Urothelium cell line (cell line): ENCODE data around the gene TRPM2.
"Not testable (repeated sequence)": the region's sequence is repeated elsewhere in the genome, so short reads cannot be mapped to it uniquely, and the experiment has no call there.

Source experiments
- DNase-seq: peaks from one replicate; pipeline ENCODE4 v3.0.0; 2011; ENCODE audit warnings: low spot score, mixed read lengths
- FAIRE-seq: peaks from 2 replicates; lab custom pipeline; 2011; peaks lifted over from hg19 to GRCh38; lab: Jason Lieb, UNC

The TRPM2 gene

DNA sequence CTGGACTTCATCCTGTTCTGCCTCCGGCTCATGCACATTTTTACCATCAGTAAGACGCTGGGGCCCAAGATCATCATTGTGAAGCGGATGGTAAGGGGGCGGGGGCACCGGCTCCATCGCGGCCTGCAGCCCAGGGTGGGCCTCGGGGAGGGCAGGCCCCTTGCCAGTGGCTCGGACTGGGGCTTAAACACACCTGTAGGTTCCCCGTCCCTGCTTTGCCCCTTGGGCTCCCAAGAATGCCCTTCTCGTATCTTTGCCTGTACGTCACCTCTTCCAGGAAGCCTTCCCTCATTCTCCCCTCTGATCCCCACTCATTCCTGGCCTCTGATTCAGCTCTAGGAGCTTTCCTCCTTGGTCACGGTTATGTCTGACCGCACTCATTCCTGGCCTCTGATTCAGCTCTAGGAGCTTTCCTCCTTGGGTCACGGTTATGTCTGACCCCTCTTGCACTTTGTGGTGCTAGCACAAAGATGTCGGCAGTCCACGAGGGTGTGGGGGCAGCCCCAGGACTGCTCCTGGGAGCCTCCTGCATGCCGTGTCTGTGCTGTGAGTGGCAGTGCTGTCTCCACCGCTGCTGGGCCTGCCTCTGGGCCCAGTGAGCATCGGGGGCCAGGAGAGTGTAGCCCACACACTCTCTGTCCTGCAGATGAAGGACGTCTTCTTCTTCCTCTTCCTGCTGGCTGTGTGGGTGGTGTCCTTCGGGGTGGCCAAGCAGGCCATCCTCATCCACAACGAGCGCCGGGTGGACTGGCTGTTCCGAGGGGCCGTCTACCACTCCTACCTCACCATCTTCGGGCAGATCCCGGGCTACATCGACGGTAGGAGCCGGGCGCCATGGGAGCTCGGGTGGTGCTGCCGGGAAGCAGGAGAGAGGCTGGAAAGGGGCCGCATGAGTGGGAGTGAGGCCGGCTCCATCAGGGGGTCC, 52.8 kb downstream of the TRPM2 start:
- peak; percentile 74 for FAIRE-seq
- DNase-seq, result peak; percentile 70

DNA sequence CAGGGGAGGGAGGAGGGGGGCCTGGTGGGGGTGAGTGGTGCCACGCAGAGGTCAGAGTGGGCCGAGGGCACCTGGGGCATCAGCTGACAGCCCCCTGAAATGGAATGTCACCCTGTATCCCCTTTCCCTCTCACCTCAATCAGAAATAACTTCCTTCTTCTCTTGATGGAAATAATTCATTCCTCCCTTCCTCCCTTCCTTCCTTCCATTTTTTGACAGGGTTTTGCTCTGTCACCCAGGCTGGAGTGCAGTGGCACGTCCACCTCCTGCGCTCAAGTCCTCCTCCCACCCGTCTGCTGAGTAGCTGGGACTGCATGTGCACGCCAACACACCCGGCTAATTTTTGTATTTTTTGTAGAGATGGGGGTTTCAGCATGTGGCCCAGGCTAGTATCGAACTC, 53.5 kb downstream of the TRPM2 start:
- FAIRE-seq (no peak), DNase-seq (no peak)

- DNase-seq, result peak; percentile 57
- no peak for FAIRE-seq
Measured at GRCh38 chr21:44407493-44407892, 54.1 kb downstream of the TRPM2 start.

DNA sequence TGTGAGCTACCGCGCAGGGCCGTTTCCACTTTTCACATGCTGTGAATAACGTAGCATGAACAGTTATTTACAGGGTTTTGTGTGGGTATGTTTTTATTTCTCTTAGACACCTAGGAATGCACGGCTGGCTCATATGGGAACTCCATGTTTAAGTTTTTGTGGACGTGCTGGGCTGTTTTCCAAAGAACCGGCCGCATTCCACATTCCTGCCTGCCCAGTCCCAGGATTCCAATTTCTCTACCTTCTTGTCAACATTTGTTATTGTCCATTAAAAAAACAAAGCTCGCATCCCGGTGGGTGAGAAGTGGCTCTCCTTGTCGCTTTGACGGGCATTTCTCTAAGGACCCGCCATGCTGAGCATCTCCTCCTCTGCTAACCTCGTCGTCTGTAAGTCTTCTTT, 54.8 kb downstream of the TRPM2 start:
- DNase-seq (peak; percentile 26), FAIRE-seq (no peak)

GRCh38 chr21:44413566-44414290, 60.3 kb downstream of the TRPM2 start:
- FAIRE-seq (no peak), DNase-seq (no peak)

DNA sequence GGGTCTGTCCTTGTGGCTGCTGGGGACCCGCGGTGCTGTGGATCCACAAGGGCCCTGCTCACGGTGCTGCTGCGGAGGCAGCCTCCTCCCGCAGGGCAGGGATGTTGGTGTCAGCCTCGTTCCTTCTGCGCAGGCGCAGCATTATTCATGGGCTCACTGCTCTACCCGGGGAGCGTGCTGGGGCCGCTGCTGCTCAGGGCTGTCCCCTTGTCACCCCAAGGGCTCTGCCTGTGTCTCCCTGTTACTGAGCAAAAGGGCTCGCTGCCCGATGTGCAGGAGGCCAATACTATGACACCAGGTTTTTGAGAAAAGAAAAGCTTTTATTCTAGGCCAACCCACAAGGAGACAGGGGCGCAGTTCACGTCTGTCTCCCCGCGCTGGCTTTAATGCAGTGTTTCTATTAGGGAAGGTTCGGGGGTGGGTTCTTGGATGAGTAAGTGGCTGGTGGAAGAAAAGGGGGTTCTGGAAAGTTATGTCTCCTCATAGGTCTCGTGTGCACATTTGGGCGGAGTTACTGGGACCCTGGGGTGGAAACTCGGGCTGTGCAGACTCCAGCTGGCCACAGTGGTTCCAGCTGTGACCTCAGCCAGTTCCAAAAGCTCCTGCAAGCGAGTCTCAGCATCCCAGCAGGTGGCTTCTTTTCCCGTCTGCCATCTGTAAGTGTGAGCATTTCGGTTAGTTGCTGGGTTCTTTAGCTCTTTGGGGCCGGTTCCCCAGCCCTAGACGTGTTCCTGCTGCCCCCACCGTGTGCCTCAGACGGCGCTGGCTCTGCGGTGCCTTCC, 61.1 kb downstream of the TRPM2 start:
- DNase-seq (no peak), FAIRE-seq (no peak)

GRCh38 chr21:44415073-44416025, 61.9 kb downstream of the TRPM2 start:
- no peak for DNase-seq
- no peak for FAIRE-seq

DNA sequence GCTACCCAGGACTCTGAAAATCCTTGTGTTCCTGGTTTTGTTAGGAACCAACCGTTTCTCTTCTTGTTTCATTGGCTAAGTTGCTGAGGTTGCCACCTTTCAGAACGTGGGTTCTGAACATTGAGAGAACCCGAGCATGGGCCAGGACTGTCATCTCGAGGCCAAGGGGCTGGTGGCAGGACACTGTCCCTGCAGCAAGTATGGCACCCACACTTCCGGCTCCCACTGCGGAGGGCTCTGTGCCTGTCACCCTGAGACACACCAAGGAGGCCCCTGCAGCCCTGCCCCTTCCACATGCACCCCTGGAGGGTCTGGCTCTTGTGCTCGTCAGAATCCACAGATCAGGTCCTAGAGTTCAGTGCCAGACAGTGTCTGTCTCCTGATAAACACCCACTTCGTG, 62.8 kb downstream of the TRPM2 start:
- FAIRE-seq (no peak), DNase-seq (no peak)

GRCh38 chr21:44417621-44418107, 64.2 kb downstream of the TRPM2 start:
- not testable (repeated sequence) for FAIRE-seq, DNase-seq

DNA sequence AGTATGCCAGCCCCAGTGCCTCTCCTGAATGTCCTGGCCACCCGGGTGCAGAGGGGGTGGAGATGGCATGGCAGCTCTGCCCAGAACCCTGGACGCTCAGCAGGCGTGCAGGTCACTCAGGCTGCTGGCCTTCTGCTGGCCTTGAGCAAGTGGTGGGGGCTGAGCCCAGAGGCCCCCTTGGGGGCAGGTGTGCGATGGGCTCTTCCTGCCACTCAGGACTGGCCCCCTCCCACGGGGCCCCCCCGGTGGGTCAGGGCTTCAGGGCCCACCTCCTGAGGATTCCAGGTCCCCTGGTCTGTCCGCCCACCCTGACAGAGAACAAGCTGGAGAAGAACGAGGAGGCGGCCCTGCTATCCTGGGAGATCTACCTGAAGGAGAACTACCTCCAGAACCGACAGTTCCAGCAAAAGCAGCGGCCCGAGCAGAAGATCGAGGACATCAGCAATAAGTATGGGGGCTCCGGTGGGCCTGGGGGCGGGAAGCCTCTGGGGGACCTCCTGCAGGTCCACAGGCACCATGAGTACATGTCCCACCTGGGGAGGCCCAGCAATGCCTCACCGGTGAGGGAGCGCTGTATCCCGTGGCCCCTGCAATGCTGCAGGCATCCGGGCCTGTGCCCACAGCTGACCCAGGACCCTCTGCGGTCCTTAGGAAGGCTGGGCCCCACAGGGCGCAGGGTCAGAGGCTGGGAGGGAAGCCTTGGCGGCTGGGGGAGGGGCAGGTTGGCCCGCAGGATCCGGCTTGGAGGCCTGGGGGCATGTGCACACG, 64.9 kb downstream of the TRPM2 start:
- DNase-seq (no peak), FAIRE-seq (no peak)

DNA sequence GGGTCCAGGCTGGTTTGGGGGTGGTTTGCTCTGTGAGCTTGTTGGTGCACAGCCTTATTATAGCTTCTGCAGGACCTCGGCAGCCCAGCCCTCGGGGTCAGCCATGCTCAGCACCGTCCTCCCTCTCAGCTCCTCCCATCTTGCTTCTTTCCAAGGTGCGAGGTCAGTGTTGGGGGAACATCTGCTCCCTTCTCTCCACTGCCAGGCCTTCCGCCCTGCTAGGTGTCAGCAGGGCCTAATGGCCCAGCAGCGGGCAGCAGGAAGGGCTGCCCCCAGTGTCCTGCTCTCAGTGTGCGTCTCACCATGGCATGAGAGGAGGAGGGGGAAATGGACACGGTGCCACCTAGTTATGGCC, 65.4 kb downstream of the TRPM2 start:
- DNase-seq, result no peak
- FAIRE-seq, result no peak

DNA sequence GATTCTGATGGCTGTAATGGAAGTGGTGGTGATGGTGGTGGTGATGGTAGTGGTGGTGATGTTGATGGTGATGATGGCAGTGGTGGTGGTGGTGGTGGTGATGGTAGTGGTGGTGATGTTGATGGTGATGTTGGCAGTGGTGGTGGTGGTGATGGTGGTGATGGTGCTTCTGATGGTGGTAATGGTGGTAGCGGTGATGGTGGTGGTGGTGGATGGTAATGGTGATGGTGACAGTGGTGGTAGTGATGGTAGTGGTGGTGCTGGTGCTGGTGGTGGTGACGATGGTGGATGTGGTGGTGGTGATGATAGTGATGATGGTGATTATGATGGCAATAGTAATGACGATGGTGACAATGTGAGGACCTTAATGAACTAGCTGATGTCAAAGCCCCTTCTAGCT, 66.3 kb downstream of the TRPM2 start:
- DNase-seq, result no peak
- peak; percentile 100 for FAIRE-seq

GRCh38 chr21:44420416-44421205, 67.2 kb downstream of the TRPM2 start:
- DNase-seq (no peak), FAIRE-seq (no peak)

- FAIRE-seq (no peak), DNase-seq (no peak)
Measured at GRCh38 chr21:44421901-44422840, 68.8 kb downstream of the TRPM2 start.

- DNase-seq (no peak), FAIRE-seq (no peak)
Measured at GRCh38 chr21:44423312-44423821, 69.9 kb downstream of the TRPM2 start.

GRCh38 chr21:44423941-44424607, 70.7 kb downstream of the TRPM2 start:
- FAIRE-seq (no peak), DNase-seq (no peak)
